Measurements from ENCODE around the gene ST6GALNAC1. TPM values are rescaled to one million over a fixed set of nuclear protein-coding genes. Genes with fewer than 3 reads are reported as not detected.

Gene ST6GALNAC1
- polyA plus RNA-seq, 3 donors = not detected

GRCh38 chr17:76575570-76575969, 68.0 kb downstream of the ST6GALNAC1 start:
- 90% methylated on average over 2 of the region's 5 CpGs for WGBS (ENCODE audit: insufficient coverage)
- Histone ChIP-seq H3K9me3 (replicated peaks in 1 of 2; ENCODE audit: control insufficient read depth in 1 of 2, insufficient read depth in 1 of 2, low read length in 2 of 2) (no peaks in the 10 kb centered on the region), H3K4me3 (replicated peaks in 1 of 3; ENCODE audit: low read depth in 2 of 3, low read length in 3 of 3) (no peak overlapping the region), H3K27ac (ENCODE audit: low read depth in 1 of 2, low read length in 2 of 2) (no peak overlapping the region), H3K4me1 (ENCODE audit: control insufficient read depth in 1 of 2, insufficient read depth in 2 of 2, low read length in 2 of 2) (peaks cover 17 to 18% of the 10 kb centered on the region in 2 donors), H3K4me2 (replicated peaks; ENCODE audit: extremely low read depth, low read length, poor library complexity, severe bottlenecking) (no peak overlapping the region), H3K79me2 (ENCODE audit: insufficient read depth, low read length) (no peaks in the 10 kb centered on the region), H3K9ac (ENCODE audit: insufficient read depth, low read length, poor library complexity, severe bottlenecking) (no peak overlapping the region), H2AFZ (ENCODE audit: insufficient read depth, low read depth, low read length, poor library complexity, severe bottlenecking) (no peak overlapping the region), H3K36me3 (replicated peaks in 1 of 2; ENCODE audit: control insufficient read depth in 1 of 2, insufficient read depth in 2 of 2, low read length in 2 of 2) (no peaks in the 10 kb centered on the region), H3K27me3 (ENCODE audit: control insufficient read depth in 2 of 2, insufficient read depth in 2 of 2, low read length in 2 of 2) (no peaks in the 10 kb centered on the region), H4K20me1 (ENCODE audit: insufficient read depth, low read length) (peaks cover 4% of the 10 kb centered on the region)
- DNase-seq = no peak
- TF ChIP-seq CTCF (IDR thresholded peaks at IDR 0.05) = no peak
- H3K4me3 Mint-ChIP-seq = no peak overlapping the region
- H3K27me3 Mint-ChIP-seq (ENCODE audit: low read depth in 3 of 3) = peaks cover 0 to 3% (median 1%) of the 10 kb centered on the region in 3 donors
- no peak overlapping the region for H3K27ac Mint-ChIP-seq
- intact Hi-C loops (cut with micrococcal nuclease) = no loop called here
- peaks cover 24% of the 10 kb centered on the region for H3K4me1 Mint-ChIP-seq
- H3K9me3 Mint-ChIP-seq = peaks cover 2 to 10% (median 5%) of the 10 kb centered on the region in 7 donors
- H3K36me3 Mint-ChIP-seq = peaks cover 0 to 20% of the 10 kb centered on the region in 2 donors

Small RNA genes within 50 kb of the gene (small RNA-seq; reads per million reads assigned to genes)
- gene AC015802.2 (ENCODE audit: insufficient read length, low read depth) (not detected), gene RNU6-227P (ENCODE audit: insufficient read length, low read depth) (not detected)

Other genes starting within 250 kb of the ST6GALNAC1 start
- gene UBE2O, start 190.6 kb downstream of the ST6GALNAC1 start, polyA plus RNA-seq = 10 to 100 TPM in 1 of 3 donors, 1 to 10 TPM in 2; 1.3 to 15.1 (median 4.5) TPM
- gene AANAT, start 176.2 kb downstream of the ST6GALNAC1 start, polyA plus RNA-seq = not detected
- gene RHBDF2, start 142.3 kb downstream of the ST6GALNAC1 start, polyA plus RNA-seq = 100 to 1,000 TPM in 1 of 3 donors, 10 to 100 TPM in 2; 36.9 to 124 (median 68.6) TPM
- not detected for gene CYGB, start 106.0 kb downstream of the ST6GALNAC1 start, polyA plus RNA-seq
- gene PRCD, start 103.7 kb downstream of the ST6GALNAC1 start, polyA plus RNA-seq = not detected
- 10 to 100 TPM in 2 of 3 donors, 1 to 10 TPM in 1; 8.3 to 11.8 (median 11.8) TPM for gene ST6GALNAC2, start 57.9 kb downstream of the ST6GALNAC1 start, polyA plus RNA-seq
- gene MXRA7, start 67.2 kb upstream of the ST6GALNAC1 start, polyA plus RNA-seq = under 1 TPM; 0.13 to 0.81 (median 0.30) TPM
- gene JMJD6, start 82.8 kb upstream of the ST6GALNAC1 start, polyA plus RNA-seq = 10 to 100 TPM; 24.6 to 75.0 (median 26.2) TPM
- gene METTL23, start 83.1 kb upstream of the ST6GALNAC1 start, polyA plus RNA-seq = 10 to 100 TPM; 37.9 to 71.3 (median 56.5) TPM
- gene SRSF2, start 93.6 kb upstream of the ST6GALNAC1 start, polyA plus RNA-seq = 100 to 1,000 TPM; 124 to 386 (median 125) TPM
- 10 to 100 TPM; 19.8 to 24.8 (median 23.8) TPM for gene MFSD11, start 94.4 kb upstream of the ST6GALNAC1 start, polyA plus RNA-seq
- not detected for gene MGAT5B, start 224.6 kb upstream of the ST6GALNAC1 start, polyA plus RNA-seq